ENCODE measurements around the gene FIBP. TPM values are rescaled to one million over a fixed set of nuclear protein-coding genes. Genes with fewer than 3 reads are reported as not detected.

The FIBP gene
- total RNA-seq, 2 experiments from 2014 or later = 19.1 to 19.9 TPM

GRCh38 chr11:65917077-65917433, 28.8 kb upstream of the FIBP start:
- H3K9me3 Mint-ChIP-seq = no peaks in the 10 kb centered on the region
- H3K4me1 Mint-ChIP-seq (ENCODE audit: low read depth) = peaks cover 32% of the 10 kb centered on the region
- no peaks in the 10 kb centered on the region for H3K27me3 ChIP-seq (ENCODE audit: control insufficient read depth in 1 of 2, insufficient read depth in 2 of 2, low read length in 2 of 2)
- no peaks in the 10 kb centered on the region for H3K27me3 Mint-ChIP-seq
- peak overlapping the region; percentile 94 for H3K4me3 Mint-ChIP-seq
- no peak for DNase-seq
- H3K9me3 ChIP-seq (ENCODE audit: control insufficient read depth in 1 of 2, insufficient read depth in 1 of 2, low read length in 2 of 2) = no peaks in the 10 kb centered on the region
- H3K4me1 ChIP-seq (ENCODE audit: insufficient read depth, low read length) = peaks cover 49% of the 10 kb centered on the region
- H3K36me3 Mint-ChIP-seq (ENCODE audit: low read depth) = peaks cover 32% of the 10 kb centered on the region
- ATAC-seq (ENCODE audit: poor library complexity) = no peak
- no peak overlapping the region for H3K27ac ChIP-seq (ENCODE audit: low read depth in 1 of 2, low read length in 2 of 2)
- CTCF ChIA-PET = interaction anchor here (1.9 to 3.2 kb wide), 2 partner anchors 28 to 57 kb away, joined by 6 to 21 read pairs; partner anchors contain the start of genes CCDC85B, FIBP and MUS81
- no peak overlapping the region for H3K4me3 ChIP-seq (ENCODE audit: low read length)
- no peak for TF ChIP-seq CTCF (IDR thresholded peaks at IDR 0.05)
- intact Hi-C loops (cut with DNase I, micrococcal nuclease) = loop anchor here in 1 of 2 experiments (5.0 kb wide), 1 partner anchor 135 kb away; the partner anchor contains the start of gene SF3B2
- POLR2A ChIA-PET = interaction anchor here (1.3 to 6.6 kb wide), 5 partner anchors 27 to 84 kb away, joined by 4 to 104 read pairs (median 10); partner anchors contain the start of genes CCDC85B, FIBP, MUS81 and SART1
- peaks cover 27% of the 10 kb centered on the region for H3K36me3 ChIP-seq (ENCODE audit: insufficient read depth, low read length)
- peak overlapping the region; percentile 82 for H3K27ac Mint-ChIP-seq

GRCh38 chr11:65916391-65916790, 28.1 kb upstream of the FIBP start:
- no peaks in the 10 kb centered on the region for H3K9me3 Mint-ChIP-seq
- H3K36me3 ChIP-seq (ENCODE audit: insufficient read depth, low read length) = peaks cover 23% of the 10 kb centered on the region
- no peaks in the 10 kb centered on the region for H3K27me3 Mint-ChIP-seq
- no peaks in the 10 kb centered on the region for H3K27me3 ChIP-seq (ENCODE audit: control insufficient read depth in 1 of 2, insufficient read depth in 2 of 2, low read length in 2 of 2)
- no peaks in the 10 kb centered on the region for H3K9me3 ChIP-seq (ENCODE audit: control insufficient read depth in 1 of 2, insufficient read depth in 1 of 2, low read length in 2 of 2)
- ChIA-PET POLR2A (interaction anchor here (2.4 kb wide), 1 partner anchor 26 kb away, joined by 13 read pairs; the partner anchor contains the start of gene CCDC85B), CTCF (interaction anchor here (0.8 kb wide), 1 partner anchor 25 kb away, joined by 3 read pairs; the partner anchor contains the start of gene CCDC85B)
- no peak for TF ChIP-seq CTCF (IDR thresholded peaks at IDR 0.05)
- no peak overlapping the region for H3K4me3 ChIP-seq (ENCODE audit: low read length)
- peak overlapping the region; percentile 82 for H3K27ac Mint-ChIP-seq
- DNase-seq = no peak
- no peak overlapping the region for H3K27ac ChIP-seq (ENCODE audit: low read depth in 1 of 2, low read length in 2 of 2)
- no peak for ATAC-seq (ENCODE audit: poor library complexity)
- peaks cover 27% of the 10 kb centered on the region for H3K36me3 Mint-ChIP-seq (ENCODE audit: low read depth)
- H3K4me1 Mint-ChIP-seq (ENCODE audit: low read depth) = peaks cover 32% of the 10 kb centered on the region
- peak overlapping the region; percentile 94 for H3K4me3 Mint-ChIP-seq
- intact Hi-C loops (cut with DNase I, micrococcal nuclease) = loop anchor here in 1 of 2 experiments (5.0 kb wide), 1 partner anchor 136 kb away; the partner anchor contains the start of gene SF3B2
- peaks cover 48% of the 10 kb centered on the region for H3K4me1 ChIP-seq (ENCODE audit: insufficient read depth, low read length)

GRCh38 chr11:65915821-65916251, 27.6 kb upstream of the FIBP start:
- no peaks in the 10 kb centered on the region for H3K27me3 Mint-ChIP-seq
- no peak overlapping the region for H3K4me3 Mint-ChIP-seq
- no peak for ATAC-seq (ENCODE audit: poor library complexity)
- Histone ChIP-seq H3K9me3 (ENCODE audit: control insufficient read depth in 1 of 2, insufficient read depth in 1 of 2, low read length in 2 of 2) (no peaks in the 10 kb centered on the region), H3K27ac (ENCODE audit: low read depth in 1 of 2, low read length in 2 of 2) (no peak overlapping the region), H3K36me3 (ENCODE audit: insufficient read depth, low read length) (peaks cover 21% of the 10 kb centered on the region), H3K4me3 (ENCODE audit: low read length) (no peak overlapping the region), H3K27me3 (ENCODE audit: control insufficient read depth in 1 of 2, insufficient read depth in 2 of 2, low read length in 2 of 2) (no peaks in the 10 kb centered on the region), H3K4me1 (ENCODE audit: insufficient read depth, low read length) (peaks cover 43% of the 10 kb centered on the region)
- peak overlapping the region; percentile 82 for H3K27ac Mint-ChIP-seq
- CTCF ChIA-PET = interaction anchor here (0.8 kb wide), 1 partner anchor 25 kb away, joined by 3 read pairs; the partner anchor contains the start of gene CCDC85B
- H3K4me1 Mint-ChIP-seq (ENCODE audit: low read depth) = peaks cover 32% of the 10 kb centered on the region
- POLR2A ChIA-PET = interaction anchor here (0.6 to 2.4 kb wide), 3 partner anchors 25 to 200 kb away, joined by 3 to 13 read pairs (median 3); partner anchors contain the start of genes CCDC85B and SART1
- no peak for TF ChIP-seq CTCF (IDR thresholded peaks at IDR 0.05)
- no peaks in the 10 kb centered on the region for H3K9me3 Mint-ChIP-seq
- H3K36me3 Mint-ChIP-seq (ENCODE audit: low read depth) = peaks cover 27% of the 10 kb centered on the region
- peak in 3 of 14 experiments; percentile 33 to 73 (median 63) for DNase-seq
- intact Hi-C loops (cut with DNase I, micrococcal nuclease) = loop anchor here in 1 of 2 experiments (5.0 kb wide), 1 partner anchor 136 kb away; the partner anchor contains the start of gene SF3B2
